H9 (cell line): ENCODE measurements around the gene NUDT15. TPM values are rescaled to one million over a fixed set of nuclear protein-coding genes. Genes with fewer than 3 reads are reported as not detected.

Experiments used
- DNase-seq: peaks from one replicate; pipeline ENCODE4 v3.0.0-alpha.2; 2017
- H2AFZ ChIP-seq: one replicate; pipeline ENCODE4 v1.6.1; 2013; ENCODE audit warnings: mild to moderate bottlenecking, low read length, control low read depth, moderate library complexity
- H2AK5ac ChIP-seq: 2 replicates; pipeline ENCODE4 v1.6.1; 2013; ENCODE audit warnings: low read length, control low read depth, mixed read lengths; ENCODE audit not compliant: insufficient read length
- H2BK120ac ChIP-seq: one replicate; pipeline ENCODE4 v1.6.1; 2013; ENCODE audit warnings: low read depth, mild to moderate bottlenecking, low read length, control low read depth, inconsistent platforms; ENCODE audit not compliant: poor library complexity, severe bottlenecking
- H2BK12ac ChIP-seq: 2 replicates; pipeline ENCODE4 v1.6.1; 2013; ENCODE audit warnings: low read length, control low read depth, mixed read lengths, low read depth; ENCODE audit not compliant: insufficient read length
- H2BK15ac ChIP-seq: 2 replicates; pipeline ENCODE4 v1.6.1; 2013; ENCODE audit warnings: low read depth, low read length, control low read depth
- H2BK20ac ChIP-seq: one replicate; pipeline ENCODE4 v1.6.1; 2013; ENCODE audit warnings: low read depth, mild to moderate bottlenecking, low read length, control low read depth, inconsistent platforms; ENCODE audit not compliant: poor library complexity, severe bottlenecking
- H2BK5ac ChIP-seq: 2 replicates; pipeline ENCODE4 v1.6.1; 2013; ENCODE audit warnings: low read length, control low read depth, mixed read lengths; ENCODE audit not compliant: insufficient read length
- H3K14ac ChIP-seq: 2 replicates; pipeline ENCODE4 v1.6.1; 2013; ENCODE audit warnings: low read length, control low read depth; ENCODE audit not compliant: insufficient read depth
- H3K18ac ChIP-seq: 2 replicates; pipeline ENCODE4 v1.6.1; 2013; ENCODE audit warnings: low read depth, mild to moderate bottlenecking, mixed read lengths, low read length, control low read depth; ENCODE audit not compliant: insufficient read length
- H3K23ac ChIP-seq: 2 replicates; pipeline ENCODE4 v1.6.1; 2013; ENCODE audit warnings: low read length, control low read depth, mixed read lengths, low read depth; ENCODE audit not compliant: insufficient read length
- H3K23me2 ChIP-seq: 2 replicates; pipeline ENCODE4 v1.6.1; 2013; ENCODE audit warnings: low read depth, mild to moderate bottlenecking, mixed read lengths, low read length, control low read depth; ENCODE audit not compliant: insufficient read length, poor library complexity, severe bottlenecking
- H3K27ac ChIP-seq: 2 replicates; pipeline ENCODE4 v1.5.1; 2013; ENCODE audit warnings: low read length, control low read depth, mixed read lengths, low read depth; ENCODE audit not compliant: insufficient read length
- H3K27me3 ChIP-seq: 2 replicates; pipeline ENCODE4 v1.6.1; 2013; ENCODE audit warnings: low read length, control low read depth, inconsistent platforms; ENCODE audit not compliant: insufficient read depth
- H3K4ac ChIP-seq: 2 replicates; pipeline ENCODE4 v1.6.1; 2013; ENCODE audit warnings: low read depth, mild to moderate bottlenecking, control low read depth, inconsistent platforms, low read length, moderate library complexity
- H3K4me1 ChIP-seq: 2 replicates; pipeline ENCODE4 v1.6.1; 2013; ENCODE audit warnings: low read length, control low read depth, inconsistent platforms; ENCODE audit not compliant: insufficient read depth
- H3K4me2 ChIP-seq: 2 replicates; pipeline ENCODE4 v1.6.1; 2013; ENCODE audit warnings: low read length, control low read depth, mixed read lengths; ENCODE audit not compliant: insufficient read length, insufficient read depth
- H3K56ac ChIP-seq: 2 replicates; pipeline ENCODE4 v1.6.1; 2013; ENCODE audit warnings: low read depth, mild to moderate bottlenecking, mixed read lengths, low read length, control low read depth; ENCODE audit not compliant: insufficient read length
- H3K79me1 ChIP-seq: 2 replicates; pipeline ENCODE4 v1.6.1; 2013; ENCODE audit warnings: low read depth, mild to moderate bottlenecking, moderate library complexity, low read length, control low read depth, inconsistent platforms; ENCODE audit not compliant: insufficient read depth, poor library complexity, severe bottlenecking
- H3K79me2 ChIP-seq: 2 replicates; pipeline ENCODE4 v1.6.1; 2013; ENCODE audit warnings: low read length, control low read depth, inconsistent platforms; ENCODE audit not compliant: insufficient read depth
- H3K9ac ChIP-seq: 2 replicates; pipeline ENCODE4 v1.6.1; 2013; ENCODE audit warnings: low read length, control low read depth, mixed read lengths; ENCODE audit not compliant: insufficient read length; ENCODE audit errors: extremely low read depth
- H3K9me3 ChIP-seq: one replicate; pipeline ENCODE4 v1.6.1; 2013; ENCODE audit warnings: low read depth, low read length, inconsistent platforms; ENCODE audit not compliant: control insufficient read depth
- H3T11ph ChIP-seq: one replicate; pipeline ENCODE4 v1.6.1; 2013; ENCODE audit warnings: mild to moderate bottlenecking, low read length, control low read depth, inconsistent platforms
- H4K20me1 ChIP-seq: one replicate; pipeline ENCODE4 v1.6.1; 2013; ENCODE audit not compliant: control insufficient read depth, insufficient read length, insufficient read depth
- H4K5ac ChIP-seq: 2 replicates; pipeline ENCODE4 v1.6.1; 2013; ENCODE audit warnings: low read depth, mild to moderate bottlenecking, mixed read lengths, low read length, control low read depth; ENCODE audit not compliant: insufficient read length
- H4K8ac ChIP-seq: replicated peaks from 2 replicates; pipeline ENCODE4 v1.6.1; 2013; ENCODE audit warnings: low read length, control low read depth, mixed read lengths, low read depth; ENCODE audit not compliant: insufficient read length
- H4K91ac ChIP-seq: 2 replicates; pipeline ENCODE4 v1.6.1; 2013; ENCODE audit warnings: low read depth, mild to moderate bottlenecking, moderate library complexity, mixed read lengths, low read length, control low read depth; ENCODE audit not compliant: insufficient read length
- H3K27ac Mint-ChIP-seq, 3 experiments: 2 replicates in 2 of 3; 3 replicates in 1 of 3; pipeline ENCODE4 v1.8.0; 2020 to 2021; ENCODE audit warnings: mixed read lengths in 3 of 3, mild to moderate bottlenecking in 1 of 3, moderate library complexity in 1 of 3
- H3K27me3 Mint-ChIP-seq: 2 replicates; pipeline ENCODE4 v1.8.0; 2021; ENCODE audit warnings: low read depth, mild to moderate bottlenecking, moderate library complexity, mixed read lengths
- H3K36me3 Mint-ChIP-seq, 3 experiments: 2 replicates in 2 of 3; 3 replicates in 1 of 3; pipeline ENCODE4 v1.8.0; 2020 to 2021; ENCODE audit warnings: low read depth in 3 of 3, mixed read lengths in 3 of 3; ENCODE audit not compliant: insufficient read depth in 1 of 3
- H3K4me1 Mint-ChIP-seq, 2 experiments: 2 replicates each; pipeline ENCODE4 v1.8.0; 2020; ENCODE audit warnings: mixed read lengths in 2 of 2
- H3K4me3 Mint-ChIP-seq, 2 experiments: 2 replicates in 1 of 2; 3 replicates in 1 of 2; pipeline ENCODE4 v1.8.0; 2020 to 2021; ENCODE audit warnings: mild to moderate bottlenecking in 2 of 2, mixed read lengths in 2 of 2, moderate library complexity in 1 of 2
- H3K9me3 Mint-ChIP-seq, 2 experiments: 2 replicates in 1 of 2; 3 replicates in 1 of 2; pipeline ENCODE4 v1.8.0; 2020; ENCODE audit warnings: mild to moderate bottlenecking in 2 of 2, mixed read lengths in 2 of 2, moderate library complexity in 1 of 2
- CTCF ChIP-seq: fragments of 200-600 bp; sonication (generic); conservative IDR thresholded peaks from 3 replicates; pipeline ENCODE4 v1.8.0; 2021; ENCODE audit warnings: antibody characterized with exemption, mild to moderate bottlenecking
- WGBS: extraction: QIAGEN DNeasy Blood & Tissue Kit; methylation state at CpG from one replicate; pipeline ENCODE4 v1.1.7; 2013; ENCODE audit warnings: missing lambda C conversion rate, low lambda C conversion rate, mixed read lengths; ENCODE audit not compliant: insufficient read length; ENCODE audit errors: extremely low coverage; 5-methylcytosine and 5-hydroxymethylcytosine counted together
- total RNA-seq: library from RNA; stranded (reverse); gene quantifications from 2 replicates; pipeline ENCODE4 v1.2.1, GENCODE V29; 2021

The NUDT15 gene
- total RNA-seq, 1 experiment from 2014 or later: 50.5 TPM

GRCh38 chr13:48094404-48094780 lies 56.9 kb downstream of the NUDT15 start:
- H3K14ac ChIP-seq: peak overlapping the region; percentile 94
- H2AFZ ChIP-seq: no peak overlapping the region
- no peak overlapping the region for H2BK15ac ChIP-seq
- H4K91ac ChIP-seq: no peak overlapping the region
- no peaks in the 10 kb centered on the region for H3K9me3 ChIP-seq
- no peak overlapping the region for H3K4ac ChIP-seq
- no peak overlapping the region for H3K27ac ChIP-seq
- Mint-ChIP-seq H3K27ac (peak overlapping the region; percentile 88 to 99 (median 98); a peak in 6 of 7 replicates), H3K4me3 (peak overlapping the region; percentile 98 to 99), H3K36me3 (peaks cover 0 to 4% (median 2%) of the 10 kb centered on the region in 3 experiments; a peak in 3 of 7 replicates), H3K27me3 (no peaks in the 10 kb centered on the region), H3K9me3 (peaks cover 2 to 5% of the 10 kb centered on the region in 2 experiments; a peak in 2 of 5 replicates), H3K4me1 (peaks cover 32 to 36% of the 10 kb centered on the region in 2 experiments)
- H2BK20ac ChIP-seq: no peak overlapping the region
- H4K20me1 ChIP-seq: no peaks in the 10 kb centered on the region
- peaks cover 35% of the 10 kb centered on the region for H3K79me2 ChIP-seq
- H2BK5ac ChIP-seq: no peak overlapping the region
- no CpG with 5 or more reads among the region's 14 CpGs for WGBS
- peak overlapping the region; percentile 96 for H3K4me2 ChIP-seq
- H3K23ac ChIP-seq: no peak overlapping the region
- H3K56ac ChIP-seq: no peak overlapping the region
- no peak overlapping the region for H2BK120ac ChIP-seq
- no peak overlapping the region for H2BK12ac ChIP-seq
- TF ChIP-seq CTCF: no peak
- peak overlapping the region; percentile 89 for H3K18ac ChIP-seq
- peaks cover 2% of the 10 kb centered on the region; the same call in 1 of the 2 replicates for H3K4me1 ChIP-seq
- DNase-seq: no peak
- H4K8ac ChIP-seq: no peak overlapping the region
- H3T11ph ChIP-seq: no peak overlapping the region
- H2AK5ac ChIP-seq: no peak overlapping the region
- peak overlapping the region; percentile 94 for H3K9ac ChIP-seq
- H3K27me3 ChIP-seq: no peaks in the 10 kb centered on the region; the same call in 1 of the 2 replicates
- no peaks in the 10 kb centered on the region for H3K23me2 ChIP-seq
- H3K79me1 ChIP-seq: peaks cover 3% of the 10 kb centered on the region
- H4K5ac ChIP-seq: no peak overlapping the region
